ENCODE data around the gene APOE.
"Not testable (repeated sequence)": the region's sequence is repeated elsewhere in the genome, so short reads cannot be mapped to it uniquely, and the experiment has no call there.

The APOE gene

DNA sequence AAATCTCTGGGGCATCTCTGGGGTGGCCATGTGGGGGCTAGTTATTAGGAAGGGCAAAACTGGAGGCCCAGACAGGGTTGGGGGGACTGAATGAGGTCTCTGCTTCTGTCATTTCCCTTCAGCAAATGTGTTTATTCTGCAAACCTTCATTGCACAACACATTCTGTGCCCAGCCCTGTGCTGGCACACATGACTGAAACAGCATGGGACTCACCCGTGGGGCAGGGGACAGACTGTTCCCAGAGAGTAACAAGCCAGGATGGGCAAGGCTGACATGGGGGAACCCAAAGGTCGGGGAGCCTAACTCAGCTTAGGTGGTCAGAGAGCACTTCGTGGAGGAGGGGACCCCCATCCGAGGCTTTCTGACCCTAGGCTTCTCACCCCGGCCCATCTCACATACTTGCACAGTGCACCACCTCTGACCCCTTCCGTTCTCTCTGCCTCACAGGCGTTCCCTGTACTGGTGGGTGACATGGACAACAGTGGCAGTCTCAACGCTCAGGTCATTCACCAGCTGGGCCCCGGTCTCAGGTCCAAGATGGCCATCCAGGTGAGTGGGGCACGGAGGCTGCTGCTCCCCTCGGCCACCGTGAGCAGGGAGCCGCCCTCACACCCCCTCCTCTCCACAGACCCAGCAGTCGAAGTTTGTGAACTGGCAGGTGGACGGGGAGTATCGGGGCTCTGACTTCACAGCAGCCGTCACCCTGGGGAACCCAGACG, 12.1 kb upstream of the APOE start:
- H3K9me3 Mint-ChIP-seq, result no peaks in the 10 kb centered on the region
- no peak for ATAC-seq
- H3K4me1 Mint-ChIP-seq, result peaks cover 39% of the 10 kb centered on the region
- peak overlapping the region; percentile 66 for H3K4me3 Mint-ChIP-seq
- peaks cover 82% of the 10 kb centered on the region for H3K36me3 Mint-ChIP-seq
- no peak for DNase-seq (ENCODE audit: low spot score in 2 of 2)
- no peak overlapping the region for H3K27ac Mint-ChIP-seq

DNA sequence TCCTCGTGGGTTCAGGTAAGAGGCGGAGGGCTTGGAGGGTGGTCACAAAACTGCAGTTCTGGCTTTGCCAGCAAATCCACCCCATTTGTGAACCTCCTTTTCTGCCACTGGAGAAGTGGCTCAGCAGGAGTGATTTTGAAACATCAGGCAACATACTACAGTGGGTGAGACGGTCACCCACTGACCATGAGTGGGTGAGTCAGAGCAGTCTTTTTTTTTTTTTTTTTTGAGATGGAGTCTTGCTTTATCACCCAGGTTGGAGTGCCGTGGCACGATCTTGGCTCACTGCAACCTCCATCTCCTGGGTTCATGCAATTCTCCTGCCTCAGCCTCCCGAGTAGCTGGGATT, 11.6 kb upstream of the APOE start:
- Mint-ChIP-seq H3K9me3 (no peaks in the 10 kb centered on the region), H3K36me3 (peaks cover 84% of the 10 kb centered on the region), H3K4me1 (peaks cover 37% of the 10 kb centered on the region)

DNA sequence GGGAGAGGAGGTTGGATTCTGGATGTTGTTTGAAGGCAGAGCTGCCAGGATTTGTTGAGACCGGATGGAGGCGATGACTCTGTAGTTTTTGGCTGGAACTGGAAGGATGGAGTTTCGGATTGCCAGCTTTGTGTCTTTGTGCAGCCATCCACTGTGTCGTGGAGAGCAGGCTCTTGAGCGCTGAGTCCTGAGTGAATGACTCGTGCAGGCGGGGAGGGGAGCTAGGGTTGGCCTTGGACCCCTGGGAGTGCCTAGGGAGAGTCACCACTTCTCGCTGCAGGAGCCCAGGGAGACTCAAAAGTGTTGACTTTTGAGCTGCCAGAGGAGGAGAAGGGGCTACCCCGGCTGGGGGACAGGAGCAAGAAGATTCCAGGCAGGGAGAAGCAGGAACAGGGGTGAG, 10.7 kb upstream of the APOE start:
- no peak overlapping the region for H3K4me3 Mint-ChIP-seq
- peaks cover 91% of the 10 kb centered on the region for H3K36me3 Mint-ChIP-seq

More for the DNA sequence above, 11.6 kb upstream of the APOE start:
- ATAC-seq (no peak), DNase-seq (ENCODE audit: low spot score in 2 of 2) (no peak)
- Mint-ChIP-seq H3K4me3 (no peak overlapping the region), H3K27ac (no peak overlapping the region)

DNA sequence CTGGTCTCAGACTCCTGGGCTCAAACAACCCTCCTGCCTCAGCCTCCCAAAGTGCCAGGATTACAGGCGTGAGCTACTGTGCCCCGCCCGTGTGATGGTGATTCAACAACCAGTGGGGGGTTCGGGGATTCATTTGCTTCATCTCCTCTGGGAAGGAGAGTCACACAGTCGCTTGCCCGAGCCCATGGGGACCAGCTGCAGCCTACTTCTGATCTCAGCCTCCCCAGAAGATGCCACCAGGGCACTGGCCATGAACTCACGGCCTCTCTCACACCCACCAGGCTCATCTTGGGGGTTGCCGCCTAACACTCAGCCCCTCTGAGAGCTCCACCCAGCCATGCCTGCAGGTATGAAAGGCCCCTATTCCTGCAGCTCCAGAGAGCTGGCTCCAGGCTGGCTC, 7.8 kb upstream of the APOE start:
- H3K4me3 Mint-ChIP-seq, result no peak overlapping the region
- H3K36me3 Mint-ChIP-seq, result peaks cover 97% of the 10 kb centered on the region
- no peak overlapping the region for H3K27ac Mint-ChIP-seq
- DNase-seq (ENCODE audit: low spot score in 2 of 2) (no peak), ATAC-seq (no peak)
- H3K9me3 Mint-ChIP-seq, result no peaks in the 10 kb centered on the region
- H3K4me1 Mint-ChIP-seq, result peaks cover 24% of the 10 kb centered on the region

More for the DNA sequence above, 10.7 kb upstream of the APOE start:
- peak overlapping the region; percentile 48 for H3K27ac Mint-ChIP-seq
- DNase-seq (ENCODE audit: low spot score in 2 of 2) (no peak), ATAC-seq (no peak)
- H3K4me1 Mint-ChIP-seq, result peaks cover 33% of the 10 kb centered on the region
- H3K9me3 Mint-ChIP-seq, result no peaks in the 10 kb centered on the region

DNA sequence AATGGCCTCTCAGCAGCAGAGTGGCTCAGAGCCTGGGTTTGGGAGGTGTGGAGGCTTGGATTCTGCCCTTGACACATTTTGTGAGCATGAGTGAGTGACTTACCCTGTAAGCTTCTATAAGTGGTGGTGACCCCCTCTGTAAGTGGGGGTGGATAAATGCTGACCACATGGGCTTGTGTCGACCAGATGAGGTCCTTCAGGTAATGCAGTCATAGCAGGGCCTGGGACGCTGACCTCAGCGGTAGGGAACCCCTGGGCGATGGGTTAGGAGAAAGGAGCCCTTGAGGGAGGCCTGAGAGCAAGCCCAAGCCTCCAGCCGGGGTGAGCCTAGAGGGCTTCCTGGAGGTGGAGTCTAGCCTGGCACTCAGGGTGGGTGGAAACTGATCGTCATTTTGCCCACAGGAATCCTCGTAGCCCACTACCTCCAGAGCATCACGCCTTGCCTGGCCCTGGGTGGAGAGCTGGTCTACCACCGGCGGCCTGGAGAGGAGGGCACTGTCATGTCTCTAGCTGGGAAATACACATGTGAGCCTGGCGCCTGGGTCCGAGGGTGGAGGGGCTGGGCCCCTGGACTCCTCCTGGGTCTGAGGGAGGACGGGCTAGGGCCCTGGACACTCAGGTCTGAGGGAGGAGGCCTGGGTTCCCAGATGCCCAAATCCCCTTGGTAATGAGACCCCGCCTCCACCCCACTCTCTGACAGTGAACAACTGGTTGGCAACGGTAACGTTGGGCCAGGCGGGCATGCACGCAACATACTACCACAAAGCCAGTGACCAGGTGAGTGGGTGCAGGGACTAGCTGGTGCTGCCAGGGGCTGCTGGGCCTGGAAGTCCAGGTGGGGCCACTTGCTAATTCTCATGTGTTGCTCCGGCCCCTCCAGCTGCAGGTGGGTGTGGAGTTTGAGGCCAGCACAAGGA, 5.0 kb upstream of the APOE start:
- H3K4me1 Mint-ChIP-seq, result peaks cover 11% of the 10 kb centered on the region
- H3K27ac Mint-ChIP-seq, result peak overlapping the region; percentile 17
- peaks cover 86% of the 10 kb centered on the region for H3K36me3 Mint-ChIP-seq
- DNase-seq (ENCODE audit: low spot score in 2 of 2), result no peak
- no peak for ATAC-seq
- no peaks in the 10 kb centered on the region for H3K9me3 Mint-ChIP-seq
- H3K4me3 Mint-ChIP-seq, result no peak overlapping the region

DNA sequence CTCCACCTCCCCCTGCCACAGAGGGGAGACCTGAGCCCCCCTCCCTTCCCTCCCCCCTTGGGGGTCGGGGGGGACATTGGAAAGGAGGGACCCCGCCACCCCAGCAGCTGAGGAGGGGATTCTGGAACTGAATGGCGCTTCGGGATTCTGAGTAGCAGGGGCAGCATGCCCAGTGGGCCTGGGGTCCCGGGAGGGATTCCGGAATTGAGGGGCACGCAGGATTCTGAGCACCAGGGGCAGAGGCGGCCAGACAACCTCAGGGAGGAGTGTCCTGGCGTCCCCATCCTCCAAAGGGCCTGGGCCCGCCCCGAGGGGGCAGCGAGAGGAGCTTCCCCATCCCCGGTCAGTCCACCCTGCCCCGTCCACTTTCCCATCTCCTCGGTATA, 2.4 kb upstream of the APOE start:
- DNase-seq (ENCODE audit: low spot score in 2 of 2), result no peak
- Mint-ChIP-seq H3K27ac (no peak overlapping the region), H3K4me3 (no peak overlapping the region), H3K4me1 (peaks cover 15% of the 10 kb centered on the region), H3K36me3 (peaks cover 60% of the 10 kb centered on the region), H3K9me3 (no peaks in the 10 kb centered on the region)
- ATAC-seq, result no peak

DNA sequence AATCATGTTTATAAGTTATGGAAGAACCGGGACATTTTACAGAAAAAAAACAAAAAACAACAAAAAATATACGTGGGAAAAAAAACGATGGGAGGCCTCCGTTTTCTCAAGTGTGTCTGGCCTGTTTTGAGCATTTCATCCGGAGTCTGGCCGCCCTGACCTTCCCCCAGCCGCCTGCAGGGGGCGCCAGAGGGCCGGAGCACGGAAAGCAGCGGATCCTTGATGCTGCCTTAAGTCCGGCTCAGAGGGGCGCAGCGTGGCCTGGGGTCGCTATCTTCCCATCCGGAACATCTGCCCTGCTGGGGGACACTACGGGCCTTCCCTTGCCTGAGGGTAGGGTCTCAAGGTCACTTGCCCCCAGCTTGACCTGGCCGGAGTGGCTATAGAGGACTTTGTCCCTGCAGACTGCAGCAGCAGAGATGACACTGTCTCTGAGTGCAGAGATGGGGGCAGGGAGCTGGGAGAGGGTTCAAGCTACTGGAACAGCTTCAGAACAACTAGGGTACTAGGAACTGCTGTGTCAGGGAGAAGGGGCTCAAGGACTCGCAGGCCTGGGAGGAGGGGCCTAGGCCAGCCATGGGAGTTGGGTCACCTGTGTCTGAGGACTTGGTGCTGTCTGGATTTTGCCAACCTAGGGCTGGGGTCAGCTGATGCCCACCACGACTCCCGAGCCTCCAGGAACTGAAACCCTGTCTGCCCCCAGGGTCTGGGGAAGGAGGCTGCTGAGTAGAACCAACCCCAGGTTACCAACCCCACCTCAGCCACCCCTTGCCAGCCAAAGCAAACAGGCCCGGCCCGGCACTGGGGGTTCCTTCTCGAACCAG, 1.8 kb upstream of the APOE start:
- no peak overlapping the region for H3K4me3 Mint-ChIP-seq
- H3K9me3 Mint-ChIP-seq, result no peaks in the 10 kb centered on the region
- peaks cover 15% of the 10 kb centered on the region for H3K4me1 Mint-ChIP-seq
- DNase-seq (ENCODE audit: low spot score in 2 of 2) (peak; percentile 86 to 90), ATAC-seq (peak; percentile 66)
- no peak overlapping the region for H3K27ac Mint-ChIP-seq
- H3K36me3 Mint-ChIP-seq, result peaks cover 55% of the 10 kb centered on the region

DNA sequence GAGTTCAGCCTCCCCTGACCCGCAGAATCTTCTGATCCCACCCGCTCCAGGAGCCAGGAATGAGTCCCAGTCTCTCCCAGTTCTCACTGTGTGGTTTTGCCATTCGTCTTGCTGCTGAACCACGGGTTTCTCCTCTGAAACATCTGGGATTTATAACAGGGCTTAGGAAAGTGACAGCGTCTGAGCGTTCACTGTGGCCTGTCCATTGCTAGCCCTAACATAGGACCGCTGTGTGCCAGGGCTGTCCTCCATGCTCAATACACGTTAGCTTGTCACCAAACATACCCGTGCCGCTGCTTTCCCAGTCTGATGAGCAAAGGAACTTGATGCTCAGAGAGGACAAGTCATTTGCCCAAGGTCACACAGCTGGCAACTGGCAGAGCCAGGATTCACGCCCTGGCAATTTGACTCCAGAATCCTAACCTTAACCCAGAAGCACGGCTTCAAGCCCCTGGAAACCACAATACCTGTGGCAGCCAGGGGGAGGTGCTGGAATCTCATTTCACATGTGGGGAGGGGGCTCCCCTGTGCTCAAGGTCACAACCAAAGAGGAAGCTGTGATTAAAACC, 1.1 kb upstream of the APOE start:
- ATAC-seq (no peak), DNase-seq (ENCODE audit: low spot score in 2 of 2) (no peak)
- Mint-ChIP-seq H3K36me3 (peaks cover 50% of the 10 kb centered on the region), H3K9me3 (no peaks in the 10 kb centered on the region), H3K4me3 (no peak overlapping the region), H3K4me1 (peaks cover 15% of the 10 kb centered on the region), H3K27ac (no peak overlapping the region)

DNA sequence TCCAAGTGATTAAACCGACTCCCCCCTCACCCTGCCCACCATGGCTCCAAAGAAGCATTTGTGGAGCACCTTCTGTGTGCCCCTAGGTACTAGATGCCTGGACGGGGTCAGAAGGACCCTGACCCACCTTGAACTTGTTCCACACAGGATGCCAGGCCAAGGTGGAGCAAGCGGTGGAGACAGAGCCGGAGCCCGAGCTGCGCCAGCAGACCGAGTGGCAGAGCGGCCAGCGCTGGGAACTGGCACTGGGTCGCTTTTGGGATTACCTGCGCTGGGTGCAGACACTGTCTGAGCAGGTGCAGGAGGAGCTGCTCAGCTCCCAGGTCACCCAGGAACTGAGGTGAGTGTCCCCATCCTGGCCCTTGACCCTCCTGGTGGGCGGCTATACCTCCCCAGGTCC, 2.0 kb downstream of the APOE start:
- H3K9me3 Mint-ChIP-seq, result no peaks in the 10 kb centered on the region
- no peak for ATAC-seq
- no peak overlapping the region for H3K27ac Mint-ChIP-seq
- peaks cover 12% of the 10 kb centered on the region for H3K4me1 Mint-ChIP-seq
- H3K4me3 Mint-ChIP-seq, result no peak overlapping the region
- H3K36me3 Mint-ChIP-seq, result peaks cover 19% of the 10 kb centered on the region
- no peak for DNase-seq (ENCODE audit: low spot score in 2 of 2)

DNA sequence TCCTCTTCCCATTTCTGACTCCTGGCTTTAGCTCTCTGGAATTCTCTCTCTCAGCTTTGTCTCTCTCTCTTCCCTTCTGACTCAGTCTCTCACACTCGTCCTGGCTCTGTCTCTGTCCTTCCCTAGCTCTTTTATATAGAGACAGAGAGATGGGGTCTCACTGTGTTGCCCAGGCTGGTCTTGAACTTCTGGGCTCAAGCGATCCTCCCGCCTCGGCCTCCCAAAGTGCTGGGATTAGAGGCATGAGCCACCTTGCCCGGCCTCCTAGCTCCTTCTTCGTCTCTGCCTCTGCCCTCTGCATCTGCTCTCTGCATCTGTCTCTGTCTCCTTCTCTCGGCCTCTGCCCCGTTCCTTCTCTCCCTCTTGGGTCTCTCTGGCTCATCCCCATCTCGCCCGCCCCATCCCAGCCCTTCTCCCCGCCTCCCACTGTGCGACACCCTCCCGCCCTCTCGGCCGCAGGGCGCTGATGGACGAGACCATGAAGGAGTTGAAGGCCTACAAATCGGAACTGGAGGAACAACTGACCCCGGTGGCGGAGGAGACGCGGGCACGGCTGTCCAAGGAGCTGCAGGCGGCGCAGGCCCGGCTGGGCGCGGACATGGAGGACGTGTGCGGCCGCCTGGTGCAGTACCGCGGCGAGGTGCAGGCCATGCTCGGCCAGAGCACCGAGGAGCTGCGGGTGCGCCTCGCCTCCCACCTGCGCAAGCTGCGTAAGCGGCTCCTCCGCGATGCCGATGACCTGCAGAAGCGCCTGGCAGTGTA, 2.7 kb downstream of the APOE start:
- Mint-ChIP-seq H3K9me3 (no peaks in the 10 kb centered on the region), H3K4me3 (no peak overlapping the region), H3K36me3 (peaks cover 18% of the 10 kb centered on the region), H3K27ac (no peak overlapping the region), H3K4me1 (peaks cover 16% of the 10 kb centered on the region)
- no peak for DNase-seq (ENCODE audit: low spot score in 2 of 2)
- no peak for ATAC-seq

DNA sequence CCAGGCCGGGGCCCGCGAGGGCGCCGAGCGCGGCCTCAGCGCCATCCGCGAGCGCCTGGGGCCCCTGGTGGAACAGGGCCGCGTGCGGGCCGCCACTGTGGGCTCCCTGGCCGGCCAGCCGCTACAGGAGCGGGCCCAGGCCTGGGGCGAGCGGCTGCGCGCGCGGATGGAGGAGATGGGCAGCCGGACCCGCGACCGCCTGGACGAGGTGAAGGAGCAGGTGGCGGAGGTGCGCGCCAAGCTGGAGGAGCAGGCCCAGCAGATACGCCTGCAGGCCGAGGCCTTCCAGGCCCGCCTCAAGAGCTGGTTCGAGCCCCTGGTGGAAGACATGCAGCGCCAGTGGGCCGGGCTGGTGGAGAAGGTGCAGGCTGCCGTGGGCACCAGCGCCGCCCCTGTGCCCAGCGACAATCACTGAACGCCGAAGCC, 3.3 kb downstream of the APOE start:
- ATAC-seq (no peak), DNase-seq (ENCODE audit: low spot score in 2 of 2) (no peak)
- Mint-ChIP-seq H3K36me3 (peaks cover 12% of the 10 kb centered on the region), H3K4me3 (no peak overlapping the region), H3K4me1 (peaks cover 22% of the 10 kb centered on the region), H3K9me3 (no peaks in the 10 kb centered on the region), H3K27ac (no peak overlapping the region)

DNA sequence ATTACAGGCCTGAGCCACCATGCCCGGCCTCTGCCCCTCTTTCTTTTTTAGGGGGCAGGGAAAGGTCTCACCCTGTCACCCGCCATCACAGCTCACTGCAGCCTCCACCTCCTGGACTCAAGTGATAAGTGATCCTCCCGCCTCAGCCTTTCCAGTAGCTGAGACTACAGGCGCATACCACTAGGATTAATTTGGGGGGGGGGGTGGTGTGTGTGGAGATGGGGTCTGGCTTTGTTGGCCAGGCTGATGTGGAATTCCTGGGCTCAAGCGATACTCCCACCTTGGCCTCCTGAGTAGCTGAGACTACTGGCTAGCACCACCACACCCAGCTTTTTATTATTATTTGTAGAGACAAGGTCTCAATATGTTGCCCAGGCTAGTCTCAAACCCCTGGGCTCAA, 4.2 kb downstream of the APOE start:
- H3K36me3 Mint-ChIP-seq, result peaks cover 6% of the 10 kb centered on the region
- H3K27ac Mint-ChIP-seq, result no peak overlapping the region
- H3K9me3 Mint-ChIP-seq, result no peaks in the 10 kb centered on the region
- no peak for ATAC-seq
- H3K4me1 Mint-ChIP-seq, result peaks cover 30% of the 10 kb centered on the region
- no peak for DNase-seq (ENCODE audit: low spot score in 2 of 2)
- H3K4me3 Mint-ChIP-seq, result no peak overlapping the region

DNA sequence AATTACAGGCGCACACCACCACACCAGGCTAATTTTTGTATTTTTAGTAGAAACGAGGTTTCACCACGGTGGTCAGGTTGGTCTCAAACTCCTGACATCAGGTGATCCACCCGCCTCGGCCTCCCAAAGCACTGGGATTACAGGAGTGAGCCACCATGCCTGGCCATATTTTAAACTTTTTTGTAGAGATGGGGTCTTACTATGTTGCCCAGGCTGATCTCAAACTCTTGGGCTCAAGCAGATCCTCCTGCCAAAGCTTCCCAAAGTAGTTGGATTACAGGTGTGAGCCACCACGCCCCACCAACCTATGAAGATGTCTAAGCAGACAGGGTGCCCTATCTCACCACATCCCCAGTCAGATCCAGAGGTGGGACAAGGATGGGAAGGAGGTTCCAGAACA, 6.3 kb downstream of the APOE start:
- H3K9me3 Mint-ChIP-seq; ATAC-seq; H3K4me3 Mint-ChIP-seq; H3K36me3 Mint-ChIP-seq; H3K27ac Mint-ChIP-seq; DNase-seq (ENCODE audit: low spot score in 2 of 2): not testable (repeated sequence)
- H3K4me1 Mint-ChIP-seq, result peaks cover 23% of the 10 kb centered on the region

DNA sequence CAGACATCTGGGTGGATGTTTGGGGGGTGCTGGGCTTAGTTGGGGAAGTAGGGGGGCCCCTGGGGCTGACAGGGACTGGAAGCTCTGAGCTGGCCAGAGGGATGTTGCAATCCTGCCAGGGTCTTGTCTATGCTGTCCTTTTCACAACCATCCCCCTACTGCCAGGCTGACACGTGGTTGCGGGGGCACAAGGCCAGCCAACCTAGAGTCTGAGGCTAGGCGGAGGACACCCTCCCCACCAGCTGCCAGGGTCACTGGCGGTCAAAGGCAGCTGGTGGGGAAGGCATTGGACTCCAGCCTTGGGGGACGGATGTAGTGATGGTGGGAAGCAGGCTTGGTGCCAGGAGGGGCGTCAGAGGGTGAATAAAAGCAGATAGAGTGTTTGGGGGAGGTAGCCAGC, 7.3 kb downstream of the APOE start:
- Mint-ChIP-seq H3K4me3 (peak overlapping the region; percentile 96), H3K36me3 (peaks cover 6% of the 10 kb centered on the region), H3K4me1 (peaks cover 23% of the 10 kb centered on the region), H3K27ac (no peak overlapping the region), H3K9me3 (no peaks in the 10 kb centered on the region)
- no peak for ATAC-seq
- no peak for DNase-seq (ENCODE audit: low spot score in 2 of 2)
